ENCODE results near the gene LDLRAD2.
"Not testable (repeated sequence)": the region's sequence is repeated elsewhere in the genome, so short reads cannot be mapped to it uniquely, and the experiment has no call there.

The LDLRAD2 gene

DNA sequence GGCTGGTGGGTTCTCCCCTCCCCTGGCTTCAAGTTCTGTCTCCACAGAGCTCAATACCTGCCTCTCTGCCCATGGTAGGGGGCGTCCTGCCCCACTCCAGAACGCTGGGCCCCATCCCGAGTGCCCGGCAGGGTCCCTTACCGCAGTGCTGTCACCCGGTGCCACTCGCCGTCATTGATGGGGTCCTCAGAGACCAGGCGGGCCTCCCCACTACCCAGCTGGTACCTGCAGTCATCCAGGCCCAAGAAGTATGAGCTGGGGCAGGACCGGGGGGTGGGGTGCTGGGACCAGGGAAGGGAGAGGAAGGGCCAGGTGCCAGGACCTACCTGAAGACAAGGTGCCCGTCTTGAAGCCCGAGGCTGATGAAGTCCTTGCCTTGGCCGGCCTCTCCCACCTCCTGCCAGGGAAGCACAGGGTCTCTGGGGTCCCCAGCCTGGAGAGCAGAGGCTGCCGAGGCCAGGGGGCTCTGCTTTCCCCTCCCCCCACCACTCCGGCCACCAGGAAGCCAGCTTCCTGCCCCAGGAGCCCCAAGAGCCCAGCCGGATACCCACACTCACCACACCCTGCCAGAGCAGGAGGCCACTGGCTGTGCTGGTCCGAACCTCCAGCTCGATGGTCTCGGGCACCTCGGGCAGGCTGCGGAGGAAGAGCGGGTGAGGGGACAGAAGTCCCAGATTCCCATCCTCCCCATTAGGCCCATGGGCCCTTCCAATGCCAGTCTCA lies 12.1 kb downstream of the LDLRAD2 start:
- no peak for DNase-seq (ENCODE audit: low spot score)

- DNase-seq (ENCODE audit: low spot score), result no peak
These were observed 12.9 kb downstream of the LDLRAD2 start for GRCh38 chr1:21824926-21825325.

- DNase-seq (ENCODE audit: low spot score), result no peak
These were observed 13.3 kb downstream of the LDLRAD2 start for GRCh38 chr1:21825393-21825792.

DNA sequence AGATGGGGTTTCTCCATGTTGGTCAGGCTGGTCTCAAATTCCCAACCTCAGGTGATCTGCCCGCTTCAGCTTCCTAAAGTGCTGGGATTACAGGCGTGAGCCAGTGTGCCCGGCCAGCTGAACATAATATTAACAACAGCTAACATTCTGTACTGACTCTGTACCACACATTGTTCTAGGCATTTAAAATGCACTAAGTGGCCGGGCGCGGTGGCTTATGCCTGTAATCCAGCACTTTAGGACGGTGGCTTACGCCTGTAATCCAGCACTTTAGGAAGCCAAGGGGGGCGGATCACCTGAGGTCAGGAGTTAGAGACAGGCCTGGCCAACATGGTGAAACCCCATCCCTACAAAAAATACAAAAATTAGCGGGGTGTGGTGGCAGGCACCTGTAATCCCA lies 14.6 kb downstream of the LDLRAD2 start:
- not testable (repeated sequence) for DNase-seq (ENCODE audit: low spot score)

- DNase-seq (ENCODE audit: low spot score), result no peak
These were observed 15.1 kb downstream of the LDLRAD2 start for GRCh38 chr1:21827141-21827679.

DNA sequence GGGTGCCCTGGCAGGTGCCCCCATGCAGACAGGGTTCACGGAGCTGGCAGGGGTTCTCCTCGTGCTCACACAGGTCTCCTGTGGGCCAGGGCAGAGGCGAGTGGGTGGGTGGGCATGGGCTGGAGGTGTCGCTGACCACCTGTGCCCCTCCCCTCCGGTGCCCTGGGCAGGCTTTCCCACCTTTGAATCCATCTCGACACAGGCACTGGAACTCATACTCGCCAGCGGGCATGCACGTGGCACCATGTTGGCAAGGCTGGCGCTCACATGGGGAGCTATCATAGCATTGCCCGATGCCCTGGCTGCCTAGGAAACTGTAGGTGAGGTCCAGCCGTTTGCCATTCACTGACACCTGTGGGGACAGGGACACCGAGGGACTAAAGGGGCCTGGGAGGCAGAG lies 16.0 kb downstream of the LDLRAD2 start:
- DNase-seq (ENCODE audit: low spot score), result no peak

DNA sequence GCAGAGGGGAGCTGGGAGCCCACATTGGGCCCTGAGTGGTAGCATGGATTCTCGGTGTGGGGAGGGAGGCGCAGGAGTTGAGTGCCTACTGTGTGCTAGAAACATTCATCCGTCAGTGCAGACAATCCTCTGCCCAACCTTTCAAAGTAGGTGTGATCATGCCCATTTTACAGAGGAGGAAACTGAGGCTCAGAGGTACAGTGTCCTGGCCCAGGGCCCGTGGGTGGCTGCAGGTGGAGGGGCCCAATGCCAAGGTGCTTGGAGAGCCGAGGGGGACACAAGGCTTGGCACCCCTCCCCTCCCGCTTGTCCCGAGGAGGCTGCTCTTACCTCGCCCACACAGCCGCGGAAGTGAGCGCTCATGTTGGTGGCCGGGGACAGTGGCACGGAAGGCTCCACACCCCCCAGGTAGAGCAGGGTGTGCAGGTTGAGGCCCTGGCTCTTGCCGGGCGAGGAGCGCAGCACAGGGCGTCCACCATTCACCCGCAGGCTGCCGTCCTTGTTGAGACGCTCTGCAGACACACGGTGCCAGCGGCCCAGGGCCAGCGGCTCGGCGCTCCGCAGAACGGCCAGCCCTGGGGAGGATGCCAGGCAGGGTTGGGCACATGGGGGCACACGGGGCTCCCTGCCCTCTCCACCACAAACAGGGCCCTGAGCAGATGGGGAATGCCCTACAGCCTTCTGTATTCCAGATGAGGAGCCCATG lies 16.6 kb downstream of the LDLRAD2 start:
- no peak for DNase-seq (ENCODE audit: low spot score)

DNA sequence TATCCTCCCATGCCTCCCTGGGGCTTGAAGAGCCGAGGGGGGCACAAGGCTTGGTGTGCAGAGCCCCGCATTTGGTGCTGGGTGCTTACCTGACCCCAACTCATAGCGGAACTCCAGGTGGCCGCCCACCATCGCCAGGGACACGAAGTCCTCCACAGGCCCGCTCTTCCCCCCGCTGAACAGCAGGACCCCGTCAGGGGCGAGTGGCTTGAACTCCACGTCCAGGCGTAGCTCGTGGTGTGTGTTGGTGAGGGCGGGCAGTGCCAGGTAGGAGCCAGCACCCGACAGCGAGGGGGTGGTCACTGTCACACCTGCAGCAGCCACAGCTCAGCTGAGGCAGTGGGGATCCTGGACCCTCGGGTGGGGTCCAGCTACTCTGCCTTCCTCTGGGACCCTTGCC lies 17.2 kb downstream of the LDLRAD2 start:
- no peak for DNase-seq (ENCODE audit: low spot score)

GRCh38 chr1:21830792-21831453 lies 18.9 kb downstream of the LDLRAD2 start:
- no peak for DNase-seq (ENCODE audit: low spot score)

DNA sequence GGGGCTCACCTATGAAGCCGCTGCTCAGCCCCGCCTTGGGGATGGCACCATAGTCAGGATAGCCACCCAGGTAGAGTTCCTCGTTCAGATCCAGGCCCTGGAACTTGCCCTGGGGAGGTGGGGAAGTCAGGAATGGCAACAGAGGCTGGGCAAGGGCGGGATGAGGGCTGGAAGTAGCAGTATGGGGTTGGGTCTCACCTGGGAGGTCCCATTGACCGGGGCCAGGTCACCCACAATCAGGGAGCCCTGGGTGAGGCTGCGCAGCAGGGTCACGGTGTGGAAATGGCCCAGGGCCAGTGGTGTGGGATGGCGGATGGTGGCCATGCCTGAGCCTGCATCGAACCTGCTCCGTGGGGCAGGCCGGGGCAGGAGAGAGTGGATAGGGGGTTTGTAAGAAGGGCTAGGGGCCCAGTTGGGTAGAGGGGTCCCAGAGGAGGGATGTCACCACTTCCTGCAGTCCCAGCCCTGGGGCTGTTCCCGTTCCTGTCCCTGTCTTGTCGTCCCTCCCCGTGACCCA lies 19.4 kb downstream of the LDLRAD2 start:
- DNase-seq (ENCODE audit: low spot score), result no peak

GRCh38 chr1:21833392-21833976 lies 21.4 kb downstream of the LDLRAD2 start:
- no peak for DNase-seq (ENCODE audit: low spot score)

- DNase-seq (ENCODE audit: low spot score), result no peak
These were observed 22.0 kb downstream of the LDLRAD2 start for GRCh38 chr1:21834094-21834493.

DNA sequence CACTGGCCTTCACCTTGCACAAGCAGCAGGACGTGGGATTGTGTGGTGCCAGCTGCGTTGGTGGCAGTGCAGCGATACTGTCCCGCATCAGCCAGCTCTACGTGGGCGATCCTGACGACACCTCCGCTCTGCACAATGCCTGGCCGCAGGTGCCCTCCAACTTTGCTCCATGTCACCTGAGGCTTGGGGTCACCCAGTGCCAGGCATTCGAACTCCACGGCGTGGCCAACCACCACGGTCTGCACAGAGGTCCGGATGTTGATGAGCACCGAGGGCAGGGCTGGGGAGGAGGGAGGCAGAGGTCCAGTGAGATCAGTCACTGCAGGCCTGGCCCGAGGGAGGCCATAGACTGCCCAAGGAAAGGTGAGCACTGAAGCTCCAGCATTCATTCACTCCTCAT lies 22.6 kb downstream of the LDLRAD2 start:
- no peak for DNase-seq (ENCODE audit: low spot score)

DNA sequence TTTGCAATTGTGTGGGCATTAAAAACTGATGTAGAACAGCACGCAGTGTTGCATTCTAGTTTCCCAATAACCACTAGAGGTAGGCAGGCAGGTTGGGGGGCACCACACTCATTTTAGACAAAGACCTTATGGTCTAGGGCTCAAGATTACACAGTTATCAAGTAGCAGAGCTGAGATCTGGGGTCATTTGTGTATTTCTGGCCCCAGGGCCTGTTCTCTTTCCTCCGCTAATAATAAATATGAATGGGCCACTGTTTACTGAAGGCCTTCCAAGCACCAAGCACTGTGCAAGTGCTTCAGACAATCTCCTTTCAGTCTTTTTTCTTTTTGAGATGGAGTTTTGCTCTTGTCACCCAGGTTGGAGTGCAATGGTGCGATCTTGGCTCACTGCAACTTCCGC lies 23.9 kb downstream of the LDLRAD2 start:
- DNase-seq (ENCODE audit: low spot score), result no peak

- DNase-seq (ENCODE audit: low spot score), result no peak
These were observed 24.7 kb downstream of the LDLRAD2 start for GRCh38 chr1:21836729-21837128.

DNA sequence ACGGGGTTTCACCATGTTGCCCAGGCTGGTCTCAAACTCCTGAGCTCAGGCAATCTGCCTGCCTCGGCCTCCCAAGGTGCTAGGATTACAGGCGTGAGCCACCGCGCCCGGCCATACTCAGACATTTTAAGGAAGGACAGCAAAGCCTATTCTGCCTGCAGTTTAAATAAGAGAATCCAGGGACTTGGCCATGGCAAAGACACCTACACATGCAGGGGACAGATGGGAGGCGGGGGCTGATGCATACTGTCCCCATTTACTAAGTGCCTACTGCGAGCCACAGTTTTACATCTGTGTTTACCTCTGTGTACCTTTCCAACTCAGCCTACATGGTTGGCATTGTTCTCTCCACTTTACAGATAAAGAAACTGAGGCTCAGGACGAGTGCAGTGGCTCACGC lies 25.4 kb downstream of the LDLRAD2 start:
- DNase-seq (ENCODE audit: low spot score), result no peak

- no peak for DNase-seq (ENCODE audit: low spot score)
These were observed 26.5 kb downstream of the LDLRAD2 start for GRCh38 chr1:21838359-21839157.

- DNase-seq (ENCODE audit: low spot score), result no peak
These were observed 27.4 kb downstream of the LDLRAD2 start for GRCh38 chr1:21839337-21840037.

DNA sequence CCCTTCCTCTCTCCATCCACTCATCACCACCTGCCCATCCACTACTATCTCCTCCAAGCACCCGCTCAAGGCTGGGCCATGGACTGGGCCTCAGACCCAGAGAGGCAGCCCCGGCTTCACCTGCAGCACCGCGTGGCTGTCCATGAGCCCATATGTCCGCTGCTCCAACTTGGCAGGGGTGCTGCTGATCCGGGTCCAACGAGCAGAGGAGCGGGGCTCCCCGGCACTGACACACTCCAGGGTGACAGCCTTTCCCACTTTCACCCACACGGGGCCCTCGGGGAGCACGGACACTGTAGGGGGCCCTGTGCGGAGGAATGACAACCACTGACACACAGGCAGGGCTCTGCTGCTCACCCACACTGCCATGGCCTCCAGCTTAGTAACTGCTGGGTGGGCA lies 28.9 kb downstream of the LDLRAD2 start:
- DNase-seq (ENCODE audit: low spot score), result no peak

DNA sequence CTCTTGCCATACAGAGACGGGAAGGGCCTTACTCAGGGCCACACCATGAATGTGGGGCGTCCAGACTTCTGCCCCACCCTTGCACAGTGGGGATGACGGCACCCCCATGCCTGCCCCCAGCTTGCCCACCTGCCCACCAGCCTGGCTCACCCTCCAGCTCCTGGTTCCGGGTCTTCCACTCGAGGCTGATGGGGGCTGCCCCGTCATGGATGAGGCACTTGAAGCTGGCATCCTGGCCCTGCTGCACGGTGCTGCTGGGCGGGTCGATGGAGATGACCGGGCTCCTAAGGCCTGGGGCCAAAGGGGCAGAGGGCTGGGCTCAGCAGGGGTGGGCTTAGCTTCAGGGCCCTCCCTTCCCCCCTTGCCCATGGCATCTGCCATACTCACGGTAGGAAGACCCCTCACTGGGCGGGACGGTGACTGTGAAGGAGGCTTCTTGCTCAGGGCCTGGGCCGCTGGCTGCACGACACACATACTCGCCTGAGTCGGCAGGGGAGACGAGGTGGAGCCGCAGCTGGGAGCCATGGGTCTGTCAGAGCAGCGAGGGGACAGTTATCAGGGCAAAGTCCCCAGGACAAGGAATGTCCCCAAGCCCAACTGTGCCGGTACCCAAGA lies 29.9 kb downstream of the LDLRAD2 start:
- no peak for DNase-seq (ENCODE audit: low spot score)

Data from kidney tubule cell (primary cell).